HG03097 (cell line): ENCODE measurements around the gene PNKD.
A peak's percentile ranks its signal among the peaks of the same experiment; 100 is the strongest.
"Not testable (repeated sequence)": the region's sequence is repeated elsewhere in the genome, so short reads cannot be mapped to it uniquely, and the experiment has no call there.

Experiments
- ATAC-seq: cut with Tn5 transposase; IDR thresholded peaks from one replicate; pipeline ENCODE4 v1.9.1; 2021; ENCODE audit not compliant: unreplicated experiment, low FRiP score

PNKD gene

GRCh38 chr2:218312267-218312756 lies 42.0 kb downstream of the PNKD start:
- no peak for ATAC-seq

DNA sequence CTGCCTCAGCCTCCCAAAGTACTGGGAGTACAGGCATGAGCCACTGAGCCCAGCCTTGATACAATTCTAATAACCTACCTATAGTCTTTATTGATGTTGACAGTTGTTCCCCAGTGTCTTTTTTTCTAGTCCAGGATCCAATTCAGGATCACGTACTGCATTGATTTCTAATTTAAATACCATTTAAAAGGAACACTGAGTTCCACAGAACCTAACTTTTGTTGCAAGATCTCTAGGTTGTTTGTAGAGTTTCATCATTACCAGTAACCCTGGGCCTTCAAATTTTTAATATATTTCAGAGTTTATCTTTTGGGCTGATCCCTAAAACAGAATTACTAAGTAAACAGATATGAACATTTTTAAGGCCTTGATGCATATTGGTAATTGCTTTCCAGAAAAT lies 43.0 kb downstream of the PNKD start:
- no peak for ATAC-seq

- ATAC-seq, result not testable (repeated sequence)
Observed at GRCh38 chr2:218314764-218315163, 44.4 kb downstream of the PNKD start.

DNA sequence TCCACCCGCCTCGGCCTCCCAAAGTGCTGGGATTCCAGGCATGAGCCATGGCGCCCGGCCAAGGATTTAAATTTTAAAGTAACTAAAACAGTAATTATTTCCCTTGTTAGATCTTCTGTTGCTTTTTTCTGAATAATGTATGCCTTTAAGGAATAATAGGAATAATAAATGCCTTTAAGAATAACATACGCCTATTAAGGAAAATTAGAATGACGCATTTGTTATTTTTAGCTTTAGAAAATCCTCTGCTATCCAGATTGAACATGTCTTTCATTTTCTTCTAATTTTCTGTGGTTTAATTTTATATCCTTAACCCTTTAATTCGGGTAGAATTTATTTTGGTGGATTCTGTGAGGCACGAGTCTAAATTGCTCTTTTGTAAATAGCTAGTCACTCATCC lies 45.1 kb downstream of the PNKD start:
- no peak for ATAC-seq

DNA sequence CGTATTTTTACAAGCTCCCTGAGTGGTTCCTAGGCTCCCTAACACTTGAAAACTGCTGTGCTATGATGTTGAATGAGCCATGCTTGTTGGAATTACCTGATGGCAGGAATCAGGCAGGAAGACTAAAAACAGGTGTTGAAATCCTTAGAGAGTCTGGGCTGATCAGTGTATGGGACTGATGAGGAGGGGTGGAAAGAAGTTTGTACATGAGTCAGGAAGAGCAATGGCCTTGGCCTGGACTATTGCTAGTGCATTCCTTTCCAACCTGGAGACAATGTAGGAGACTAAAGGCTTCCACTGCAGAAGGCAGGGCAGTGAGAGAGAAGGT lies 46.9 kb downstream of the PNKD start:
- ATAC-seq, result no peak

- ATAC-seq, result no peak
Observed at GRCh38 chr2:218317835-218318234, 47.5 kb downstream of the PNKD start.

DNA sequence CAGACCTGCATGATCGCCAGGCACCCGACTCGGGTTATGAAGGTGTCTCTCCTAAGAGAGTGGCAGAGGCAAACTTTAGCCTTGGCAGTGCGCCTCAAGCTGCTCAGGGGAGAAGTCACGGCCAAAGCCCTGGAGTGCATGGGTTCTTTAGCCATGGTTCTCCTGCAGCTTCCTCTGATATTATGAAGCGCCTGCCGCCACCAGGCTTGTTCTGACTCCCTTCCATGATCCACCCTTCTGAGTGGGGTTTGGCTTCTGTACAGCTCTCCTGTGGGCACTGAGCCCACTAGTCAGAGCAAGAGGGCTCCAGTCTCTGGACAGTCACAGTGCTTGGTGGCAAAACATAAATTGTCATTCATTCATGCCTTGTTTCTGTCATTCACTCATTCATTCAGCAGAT lies 47.9 kb downstream of the PNKD start:
- ATAC-seq, result no peak

- ATAC-seq, result no peak
Observed at GRCh38 chr2:218319813-218320365, 49.6 kb downstream of the PNKD start.

DNA sequence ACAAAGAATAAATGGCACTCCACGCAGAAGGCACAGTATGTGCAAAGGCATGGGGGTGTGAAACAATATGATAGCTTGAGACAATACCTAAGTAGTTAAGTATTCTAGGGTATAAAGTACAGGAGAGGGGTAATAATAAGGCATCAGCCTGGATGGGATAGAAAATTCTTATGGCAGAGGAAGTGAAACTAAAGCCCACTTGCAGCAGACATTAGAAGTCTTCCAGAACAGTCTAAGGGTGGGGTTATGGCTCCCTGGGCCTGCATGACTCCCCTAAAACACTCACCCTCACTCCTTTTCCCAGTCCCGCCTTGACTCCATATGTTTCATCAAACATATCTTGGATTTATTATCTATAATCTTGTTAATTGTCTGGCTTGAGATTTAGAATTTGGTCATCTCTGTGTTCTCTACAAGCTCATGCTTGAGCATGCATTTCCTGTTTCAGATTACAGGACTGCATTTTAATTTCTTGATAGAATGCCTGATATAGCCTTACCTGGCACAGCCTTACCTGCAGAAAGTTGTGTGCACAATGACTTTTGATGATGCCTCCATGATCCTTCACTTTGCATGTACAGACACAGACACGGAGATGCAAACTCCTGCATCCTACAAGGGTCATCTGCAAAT lies 50.5 kb downstream of the PNKD start:
- ATAC-seq, result no peak

DNA sequence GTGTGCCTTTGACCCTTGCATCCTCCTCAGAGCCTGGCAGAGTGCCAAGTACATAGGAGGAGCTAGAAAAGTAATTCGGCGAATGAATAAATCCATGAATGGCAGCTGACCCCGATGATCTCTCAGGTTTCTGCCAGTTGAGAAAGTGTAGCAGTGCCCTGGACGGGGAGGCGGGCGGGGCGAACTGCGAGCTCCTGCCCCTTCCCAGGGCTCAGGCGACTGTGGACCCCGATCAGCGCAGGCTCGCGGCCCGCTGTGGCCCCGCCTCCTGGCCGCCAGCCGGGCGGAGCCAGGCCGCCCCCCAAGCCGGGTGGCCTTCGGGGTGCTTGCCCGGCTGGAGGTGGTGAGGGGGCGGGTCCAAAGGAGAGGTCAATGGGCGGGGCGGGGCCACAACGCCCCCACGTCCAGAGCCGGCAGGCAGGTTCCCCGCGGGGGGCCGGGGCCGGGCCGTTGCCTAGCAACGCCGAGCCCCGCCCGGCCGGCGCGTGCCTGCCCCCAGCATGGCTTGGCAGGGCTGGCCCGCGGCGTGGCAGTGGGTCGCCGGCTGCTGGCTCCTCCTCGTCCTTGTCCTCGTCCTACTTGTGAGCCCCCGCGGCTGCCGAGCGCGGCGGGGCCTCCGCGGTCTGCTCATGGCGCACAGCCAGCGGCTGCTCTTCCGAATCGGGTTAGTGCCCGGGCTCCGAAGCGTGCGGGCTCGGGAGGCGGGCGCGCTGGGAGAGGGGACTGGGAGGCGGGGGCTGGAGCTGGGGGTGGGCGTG lies 52.6 kb downstream of the PNKD start:
- ATAC-seq, result peak; percentile 58

GRCh38 chr2:218323526-218324472 lies 53.5 kb downstream of the PNKD start:
- no peak for ATAC-seq

DNA sequence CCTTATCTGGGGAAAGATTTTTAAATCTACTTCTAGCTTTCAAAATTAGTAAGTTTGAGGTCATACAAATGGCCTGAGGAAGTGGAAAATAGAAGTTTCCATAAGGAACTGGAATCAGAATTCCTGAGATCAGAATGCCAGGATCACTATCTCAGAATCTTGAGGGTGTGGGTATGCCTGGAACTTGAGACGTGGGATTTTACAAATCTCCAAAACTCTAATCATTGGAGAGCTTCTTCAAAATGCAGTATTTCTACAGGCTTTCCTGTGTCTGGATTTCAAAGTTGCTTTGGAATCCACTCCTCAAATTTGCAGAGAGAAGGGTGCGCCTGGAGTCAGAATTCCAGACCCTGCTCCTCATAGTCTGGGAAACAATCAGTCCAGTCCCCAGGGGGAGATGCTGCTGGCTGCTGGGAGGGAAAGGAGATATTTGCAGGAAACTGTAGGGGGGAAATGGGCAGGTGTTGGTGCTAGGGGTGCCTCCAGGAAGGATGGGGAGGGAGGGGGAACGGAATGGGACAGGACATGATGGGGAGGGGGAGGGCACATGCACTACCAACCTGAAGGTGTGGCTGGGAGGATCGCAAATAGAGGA lies 55.3 kb downstream of the PNKD start:
- ATAC-seq, result no peak

- ATAC-seq, result no peak
Observed at GRCh38 chr2:218326315-218326714, 56.0 kb downstream of the PNKD start.

- no peak for ATAC-seq
Observed at GRCh38 chr2:218327451-218328210, 57.3 kb downstream of the PNKD start.

DNA sequence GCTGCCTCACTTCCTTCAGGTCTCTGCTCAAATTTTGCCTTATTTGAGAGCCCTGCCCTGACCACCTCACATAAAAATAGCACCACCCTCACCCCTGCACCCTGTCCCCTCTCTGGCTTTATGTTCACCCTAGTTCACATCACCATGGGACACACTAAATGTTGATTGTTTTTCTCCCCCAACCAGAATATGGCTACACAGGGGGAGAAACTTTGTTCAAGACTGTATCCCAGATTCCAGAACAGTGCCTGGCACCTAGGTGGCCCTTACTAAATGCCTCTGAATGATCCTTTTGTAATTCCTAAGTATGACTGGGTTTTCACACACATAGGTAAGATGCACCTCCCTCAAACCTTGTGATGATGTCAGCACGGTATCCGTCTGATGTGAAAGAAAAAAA lies 58.0 kb downstream of the PNKD start:
- no peak for ATAC-seq

DNA sequence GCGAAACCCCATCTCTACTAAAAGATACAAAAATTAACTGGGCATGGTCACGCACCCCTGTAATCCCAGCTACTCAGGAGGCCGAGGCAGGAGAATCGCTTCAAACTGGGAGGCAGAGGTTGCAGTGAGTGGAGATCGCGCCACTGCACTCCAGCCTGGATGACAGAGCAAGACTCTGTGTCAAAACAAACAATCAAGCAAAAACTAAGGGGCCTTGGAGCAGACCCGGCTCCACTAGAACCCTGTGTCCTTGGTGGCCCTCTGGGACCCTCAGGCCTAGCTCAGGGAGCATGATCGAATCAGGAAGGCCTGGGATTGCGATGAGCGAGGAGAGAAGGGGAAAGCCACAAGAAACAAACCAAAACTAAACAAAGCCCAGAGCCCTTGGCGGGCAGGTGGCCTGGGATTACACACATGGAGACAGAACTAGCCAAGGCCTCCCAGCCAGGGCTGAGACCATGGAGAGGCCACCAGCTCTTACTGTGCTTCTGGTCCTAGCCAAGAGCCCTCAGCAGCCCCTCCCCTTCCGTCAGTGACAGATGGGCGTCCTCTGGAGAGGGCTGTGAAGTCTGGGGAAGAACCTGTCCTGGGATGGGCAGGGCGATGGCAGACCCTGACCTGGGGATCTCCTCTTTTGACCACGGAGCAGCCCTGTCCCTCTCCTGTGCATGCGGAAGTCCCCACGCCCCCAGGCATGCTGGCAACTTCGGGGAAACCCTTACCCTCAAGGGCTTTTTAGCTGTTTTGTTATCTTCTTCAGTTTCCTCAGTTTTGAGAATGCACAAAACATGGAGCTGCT lies 58.9 kb downstream of the PNKD start:
- ATAC-seq, result peak; percentile 34

- ATAC-seq, result peak; percentile 30
Observed at GRCh38 chr2:218329826-218330593, 59.7 kb downstream of the PNKD start.

DNA sequence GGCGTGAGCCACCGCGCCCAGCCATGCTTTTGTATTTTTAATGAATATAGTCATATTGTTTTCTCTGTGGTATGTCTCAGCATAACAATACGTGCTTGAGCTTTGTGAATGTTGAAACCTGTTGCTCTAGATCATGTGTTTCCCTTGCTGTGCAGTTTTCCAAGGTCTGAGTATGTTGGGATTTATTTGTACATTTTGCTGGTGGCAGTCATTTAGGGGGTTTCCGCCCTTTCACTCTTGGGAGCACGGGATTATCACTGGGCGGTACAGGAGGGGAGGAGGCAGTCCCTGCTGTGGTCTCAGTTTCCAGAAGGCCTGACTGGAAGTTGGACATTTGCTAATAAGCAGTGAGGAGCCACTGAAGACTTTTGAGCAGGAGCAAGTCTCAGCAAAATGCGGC lies 61.4 kb downstream of the PNKD start:
- ATAC-seq, result no peak
